ENCODE results near the gene NDUFA12.
"Not testable (repeated sequence)": the region's sequence is repeated elsewhere in the genome, so short reads cannot be mapped to it uniquely, and the experiment has no call there.

The NDUFA12 gene

DNA sequence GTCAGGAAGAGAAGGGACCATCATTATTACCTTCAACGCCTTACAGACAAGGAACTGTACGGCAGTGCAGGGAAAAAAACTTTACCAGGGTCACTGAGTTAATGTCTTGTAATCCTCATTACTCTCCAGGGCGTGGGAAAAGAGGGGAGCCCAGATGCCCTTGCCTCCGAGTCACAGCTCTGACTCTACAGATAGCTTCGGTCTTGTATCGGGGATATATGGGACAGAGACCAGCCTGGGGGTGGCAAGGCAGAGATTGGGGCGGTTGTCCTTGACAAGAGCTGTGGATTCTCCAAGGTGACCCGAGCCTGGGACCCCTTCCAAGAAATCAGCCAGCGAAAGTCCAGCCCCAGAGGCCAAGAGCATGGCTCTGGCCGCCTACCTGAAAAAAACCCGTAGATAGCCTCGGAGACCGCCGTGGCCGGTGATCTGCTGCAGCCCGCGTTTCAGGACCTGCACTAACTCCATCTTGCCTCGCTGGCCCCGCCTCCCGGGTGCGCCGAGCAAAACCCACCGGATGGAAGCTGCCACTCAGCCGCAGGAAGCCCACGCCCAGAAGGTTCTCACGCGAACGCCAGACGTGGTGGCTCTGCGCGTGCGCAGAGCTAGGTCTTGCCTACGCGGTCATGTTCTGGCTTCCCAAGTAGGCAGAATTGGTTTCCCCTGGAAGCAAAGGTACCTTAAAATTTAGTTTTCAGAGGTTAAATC, at the start of gene NDUFA12:
NDUFA12 (minus strand) TSS at position 485 of the 708 bp plus-strand sequence; CDS start at position 468, 17 bp downstream.
- peak; percentile 96 for DNase-seq

DNA sequence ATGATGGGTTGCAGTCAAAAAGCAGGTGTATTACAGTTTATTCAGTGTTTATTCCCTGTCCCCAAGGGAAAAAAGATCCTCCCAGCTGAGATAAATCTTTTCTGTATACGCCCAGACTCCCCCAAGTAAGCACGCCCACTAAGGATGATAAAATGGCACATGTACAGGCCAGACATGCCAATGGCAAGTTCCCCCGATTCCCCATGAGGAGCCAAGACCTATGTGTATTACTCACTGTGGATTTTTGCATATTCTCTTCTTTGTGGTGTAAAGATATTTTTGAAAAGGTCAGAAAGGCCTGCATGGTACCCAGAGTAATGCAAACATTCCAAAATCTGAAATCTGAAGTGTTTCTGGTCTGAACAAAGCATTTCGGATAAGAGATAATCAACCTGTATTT, 47.7 kb upstream of the NDUFA12 start:
- no peak for DNase-seq

DNA sequence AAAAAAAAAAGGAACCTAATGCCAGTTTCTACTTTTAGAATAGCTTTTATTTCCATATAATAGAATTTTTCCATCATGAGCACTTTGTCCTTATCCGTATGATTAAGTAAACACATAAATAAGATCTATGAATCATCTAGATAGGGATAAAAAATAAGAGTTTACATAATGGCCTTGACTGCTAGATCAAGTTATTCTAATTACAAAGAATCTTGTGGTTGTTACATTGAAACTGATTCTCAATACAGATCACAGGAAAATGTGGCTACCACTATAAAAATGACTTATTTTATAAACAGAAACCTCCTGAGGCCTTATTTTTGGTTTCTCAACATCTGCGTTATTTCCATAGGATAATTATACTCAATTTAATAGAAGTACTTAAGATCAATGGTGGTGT, 34.4 kb upstream of the NDUFA12 start:
- no peak for DNase-seq

DNA sequence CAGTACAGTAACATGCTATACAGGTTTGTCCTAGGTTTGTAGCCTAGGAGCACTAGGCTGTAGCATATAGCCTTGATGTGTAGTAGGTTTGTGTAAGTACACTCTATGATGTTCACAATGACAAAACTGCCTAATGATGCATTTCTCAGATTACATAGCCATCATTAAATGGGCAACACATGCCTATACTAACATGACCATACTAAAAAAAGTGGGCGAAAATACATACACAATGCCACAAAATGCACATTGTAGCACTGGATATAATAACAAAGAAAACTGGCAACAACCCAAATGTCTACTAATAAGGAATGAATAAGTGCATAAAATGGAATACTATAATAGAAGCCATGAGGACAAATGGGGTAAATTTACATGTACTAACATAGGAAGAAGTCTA, 31.3 kb upstream of the NDUFA12 start:
- no peak for DNase-seq

DNA sequence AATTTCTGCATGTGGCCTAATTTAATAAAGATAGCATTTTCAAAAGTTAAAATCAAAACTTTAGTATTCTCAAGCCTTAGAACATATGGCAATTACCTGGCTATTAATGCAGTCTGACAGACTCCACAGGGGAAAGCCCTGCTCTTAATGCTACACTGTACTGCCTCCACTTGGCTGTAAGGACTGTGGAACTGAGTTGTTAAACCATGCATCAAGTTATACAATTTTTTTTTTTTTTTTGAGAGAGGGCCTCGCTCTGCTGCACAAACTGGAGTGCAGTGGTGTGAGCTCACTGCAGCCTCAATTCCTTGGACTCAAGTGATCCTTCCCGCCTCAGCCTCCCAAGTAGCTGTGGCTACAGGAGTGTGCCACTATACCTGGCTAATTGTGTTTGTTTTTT, 19.0 kb upstream of the NDUFA12 start:
- no peak for DNase-seq

DNA sequence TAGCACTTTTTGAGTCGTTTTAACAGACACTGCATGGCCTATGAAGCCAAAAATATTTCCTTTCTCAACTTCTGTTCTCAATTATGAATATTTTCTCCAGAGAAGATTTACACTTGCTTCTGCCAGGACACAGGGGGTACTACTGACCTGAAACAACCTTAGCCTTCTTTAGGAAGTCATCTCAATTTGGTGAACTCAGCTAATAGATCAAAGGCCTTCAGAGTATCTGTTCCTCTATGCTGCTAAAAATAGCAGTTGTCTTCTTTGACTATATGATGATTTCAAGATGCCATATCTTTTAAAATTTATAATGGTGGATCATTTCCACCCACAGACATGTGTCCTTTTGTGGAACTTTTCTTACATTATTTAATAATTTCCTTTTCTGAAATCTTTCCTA, 14.0 kb upstream of the NDUFA12 start:
- DNase-seq, result no peak

DNA sequence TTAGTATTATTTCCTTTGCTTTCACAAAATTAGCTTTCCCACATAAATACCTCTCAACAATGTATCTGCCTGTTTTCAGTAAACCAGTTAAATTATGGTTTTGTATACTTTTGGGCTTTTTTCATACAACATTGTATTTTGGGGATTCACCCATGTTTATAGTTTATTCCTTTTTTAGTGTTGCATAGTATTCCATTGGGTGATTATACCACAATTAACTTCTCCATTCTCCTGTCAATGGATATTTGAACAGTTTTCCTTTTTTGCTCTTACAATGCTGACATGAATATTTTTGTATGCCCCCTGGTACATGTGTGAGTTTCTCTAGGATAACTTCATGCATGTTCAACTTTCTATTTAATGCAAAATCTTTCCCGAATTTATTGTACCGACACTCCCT, 12.6 kb upstream of the NDUFA12 start:
- DNase-seq, result no peak

DNA sequence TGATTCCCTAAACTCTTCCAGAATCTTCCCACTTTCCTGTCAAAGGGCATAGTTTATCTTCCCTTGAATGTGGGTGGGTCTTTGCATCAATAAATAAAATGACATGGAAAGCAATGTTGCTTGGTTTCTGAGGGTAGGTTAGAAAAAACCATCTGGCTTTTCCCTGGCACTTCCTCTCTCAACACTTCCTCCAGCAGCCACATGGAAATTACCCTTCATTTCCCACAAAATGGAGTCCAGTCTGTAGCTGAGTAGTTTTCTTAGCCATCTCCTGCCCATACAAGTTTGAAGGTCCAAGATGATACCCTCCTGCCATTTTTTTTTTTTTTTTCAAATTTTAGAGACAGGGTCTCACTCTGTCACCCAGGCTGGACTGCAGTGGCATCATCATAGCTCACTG, 11.1 kb upstream of the NDUFA12 start:
- DNase-seq, result no peak

DNA sequence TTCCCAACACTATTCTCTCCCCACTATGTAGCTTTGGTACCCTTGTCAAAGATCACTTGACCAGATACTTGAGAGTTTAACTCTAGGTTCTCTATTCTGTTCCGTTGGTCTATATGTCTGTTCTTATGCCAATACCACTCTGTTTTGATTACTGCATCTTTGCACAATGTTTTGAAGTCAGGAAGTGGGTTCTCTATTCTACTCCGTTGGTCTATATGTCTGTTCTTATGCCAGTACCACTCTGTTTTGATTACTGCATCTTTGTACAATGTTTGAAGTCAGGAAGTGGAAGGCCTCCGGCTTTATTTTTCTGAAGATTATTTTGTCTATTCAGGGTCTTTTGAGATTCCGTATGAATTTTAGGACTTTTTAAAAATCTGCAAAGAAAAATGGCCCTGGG, 2.7 kb upstream of the NDUFA12 start:
- DNase-seq, result no peak

DNA sequence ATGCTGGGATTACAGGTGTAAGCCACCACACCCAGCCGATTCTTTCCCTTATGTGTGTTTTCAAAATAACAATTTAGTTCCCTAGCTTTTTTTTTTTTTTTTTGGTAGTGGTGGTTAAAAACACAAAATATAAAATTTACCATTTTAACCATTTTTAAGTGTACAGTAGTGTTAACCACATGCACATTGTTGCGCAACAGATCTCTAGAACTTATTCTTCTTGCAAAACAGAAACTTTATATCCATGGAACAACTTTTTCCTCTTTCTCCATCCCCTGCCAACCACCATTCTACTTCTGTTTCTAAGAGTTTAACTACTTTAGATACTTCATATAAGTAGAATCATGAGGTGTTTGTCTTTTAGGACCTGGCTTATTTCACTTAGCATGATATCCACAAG, 1.1 kb upstream of the NDUFA12 start:
- no peak for DNase-seq

DNA sequence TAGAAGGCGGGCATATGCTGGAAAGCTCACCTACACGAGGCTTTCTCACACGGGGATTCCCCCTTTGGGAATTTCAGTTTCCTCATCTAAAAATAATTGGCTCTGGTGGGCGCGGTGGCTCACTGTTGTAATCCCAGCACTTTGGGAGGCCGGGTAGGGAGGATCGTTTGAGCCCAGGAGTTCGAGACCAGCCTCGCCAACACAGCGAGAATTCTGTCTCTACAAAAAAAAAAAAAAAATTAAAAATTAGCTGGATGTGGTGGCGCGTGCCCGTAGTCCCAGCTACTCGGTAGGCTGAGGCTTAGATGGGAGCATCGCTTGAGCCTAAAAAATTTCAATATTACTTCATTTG, 400 bp upstream of the NDUFA12 start:
- DNase-seq, result no peak

DNA sequence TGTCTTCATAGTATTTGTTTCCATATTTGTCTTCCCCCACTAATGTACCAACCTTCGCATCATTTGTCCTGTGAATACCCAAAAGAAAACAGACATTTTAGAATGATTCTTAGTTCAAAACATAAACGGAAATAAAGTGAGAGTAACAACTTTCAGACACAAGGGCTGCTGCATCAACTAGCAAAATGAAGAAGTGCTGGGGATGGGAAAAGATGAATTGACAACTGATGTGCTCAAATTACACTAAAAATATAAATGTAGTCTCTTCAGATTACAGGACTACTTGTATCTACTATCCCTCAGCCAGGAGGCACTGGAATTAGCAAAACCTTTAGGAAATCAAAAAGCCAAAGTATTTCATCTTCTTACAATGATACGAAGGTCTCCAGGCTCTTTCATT, 743 bp downstream of the NDUFA12 start:
- no peak for DNase-seq

DNA sequence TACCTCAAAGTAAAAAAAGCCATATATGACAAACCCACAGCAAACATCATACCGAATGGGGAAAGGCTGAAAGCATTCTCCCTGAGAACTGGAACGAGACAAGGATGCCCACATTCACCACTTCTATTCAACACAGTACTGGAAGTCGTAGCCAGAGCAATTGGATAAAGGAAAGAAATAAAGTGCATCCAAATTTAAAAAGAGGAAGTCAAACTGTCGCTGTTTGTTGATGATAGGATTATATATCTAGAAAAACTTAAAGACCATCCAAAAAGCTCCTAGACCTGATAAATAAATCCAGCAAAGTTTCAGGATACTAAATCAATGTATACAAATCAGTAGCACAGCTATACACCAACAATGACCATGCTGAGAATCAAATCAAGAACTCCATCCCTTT, 5.2 kb downstream of the NDUFA12 start:
- no peak for DNase-seq

DNA sequence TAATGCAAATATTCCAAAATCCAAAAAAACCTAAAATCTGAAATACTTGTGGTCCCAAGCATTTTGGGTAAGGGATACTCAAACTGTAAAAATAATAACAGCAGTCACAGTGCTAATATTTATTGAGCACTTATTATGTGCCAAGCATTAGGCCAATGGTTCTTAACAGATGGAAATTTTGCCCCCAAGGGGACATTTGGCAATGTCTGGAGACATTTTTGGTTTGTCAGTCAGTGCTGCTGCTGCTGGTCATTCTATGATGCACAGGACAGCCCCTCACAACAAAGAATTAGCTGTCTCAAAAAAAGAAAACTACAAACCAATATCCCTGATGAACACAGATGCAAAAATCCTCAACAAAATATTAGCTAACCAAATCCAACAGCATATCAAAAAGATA, 5.8 kb downstream of the NDUFA12 start:
- no peak for DNase-seq

DNA sequence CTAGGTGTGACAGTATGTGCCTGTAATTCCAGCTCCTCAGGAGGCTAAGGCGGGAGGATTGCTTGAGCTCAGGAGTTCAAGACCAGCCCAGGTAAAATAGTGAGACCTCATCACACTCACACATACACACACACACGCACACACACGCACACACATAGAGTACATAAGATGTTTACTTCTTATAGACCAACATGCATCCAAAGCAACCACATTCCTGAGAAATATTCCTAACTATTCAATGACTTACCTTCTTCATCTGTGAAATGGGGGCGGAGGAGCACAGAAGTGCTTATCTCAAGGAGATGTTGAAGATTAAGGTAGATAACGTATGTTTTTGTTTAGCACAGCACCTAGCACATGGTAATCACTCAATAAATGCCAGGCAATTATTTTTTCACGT, 6.4 kb downstream of the NDUFA12 start:
- no peak for DNase-seq

DNA sequence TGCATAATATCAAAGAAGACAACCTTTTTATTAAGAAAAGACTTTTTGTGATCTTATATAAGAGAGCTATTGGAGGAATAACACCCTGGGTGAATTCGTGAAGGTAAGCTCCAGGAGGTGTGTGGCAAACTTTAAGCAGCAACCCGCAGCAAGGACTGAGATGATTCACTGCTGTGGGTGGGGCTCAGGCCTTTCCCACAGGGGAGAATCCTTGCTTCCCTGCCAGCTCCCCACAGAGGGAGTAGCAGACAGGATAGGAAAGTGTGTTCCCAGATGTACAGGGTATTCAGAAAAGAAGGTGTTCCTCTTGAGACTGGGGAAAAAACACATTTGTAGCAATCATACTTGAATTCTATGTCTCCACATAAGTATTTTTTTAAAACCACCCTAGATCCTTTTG, 9.2 kb downstream of the NDUFA12 start:
- no peak for DNase-seq

DNA sequence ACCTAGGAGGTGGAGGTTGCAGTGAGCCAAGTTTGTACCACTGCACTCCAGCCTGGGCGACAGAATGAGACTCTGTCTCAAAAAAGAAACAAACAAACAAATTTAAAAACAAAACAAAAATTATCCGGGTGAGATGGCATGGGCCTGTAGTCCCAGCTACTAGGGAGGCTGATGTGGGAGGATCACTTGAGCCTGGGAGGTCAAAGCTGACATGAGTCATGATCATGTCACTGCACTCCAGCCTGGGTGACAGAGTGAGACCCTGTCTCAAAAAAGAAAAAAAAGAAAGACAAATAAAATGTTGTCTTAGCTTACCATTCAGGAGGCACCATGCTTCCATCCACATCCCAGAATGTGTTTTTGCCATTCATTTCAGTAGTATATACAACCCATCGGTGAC, 9.6 kb downstream of the NDUFA12 start:
- DNase-seq, result not testable (repeated sequence)

DNA sequence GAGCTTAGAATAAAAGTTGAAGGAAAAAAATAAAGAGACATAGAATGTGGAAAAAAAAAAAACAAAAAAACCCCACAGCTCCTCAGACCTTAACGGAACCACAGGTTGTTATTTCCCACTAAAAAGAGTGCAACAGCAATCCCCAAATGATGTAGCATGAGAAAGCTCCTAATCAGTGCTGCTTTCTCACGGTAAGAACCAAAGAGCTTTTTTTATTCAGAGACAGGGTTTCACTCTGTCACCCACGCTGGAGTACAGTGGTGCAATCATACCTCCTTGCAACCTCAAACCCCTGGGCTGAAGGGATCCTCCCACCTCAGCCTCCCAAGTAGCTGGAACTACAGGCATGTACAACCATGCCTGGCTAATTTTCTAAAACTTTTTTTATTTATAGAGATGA, 13.3 kb downstream of the NDUFA12 start:
- DNase-seq, result no peak

DNA sequence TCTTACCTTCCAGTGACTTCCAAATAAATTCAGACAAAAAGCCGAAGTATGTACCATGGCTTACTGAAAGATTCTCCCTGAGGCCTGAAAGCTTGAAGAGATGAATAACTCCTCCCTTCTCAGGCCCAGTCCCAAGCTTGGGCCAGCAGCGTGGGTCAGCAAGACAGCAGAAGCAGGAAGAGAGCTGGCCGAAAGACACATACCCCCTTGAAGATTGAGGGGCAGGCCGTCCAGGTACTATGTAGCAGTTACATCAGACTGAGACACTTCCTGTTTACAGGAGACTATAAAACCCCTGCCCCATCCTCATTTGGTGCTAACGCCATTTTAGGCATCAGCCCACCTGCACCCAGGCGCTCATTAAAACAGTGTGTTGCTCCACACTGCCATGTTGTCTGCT, 15.0 kb downstream of the NDUFA12 start:
- DNase-seq, result no peak

DNA sequence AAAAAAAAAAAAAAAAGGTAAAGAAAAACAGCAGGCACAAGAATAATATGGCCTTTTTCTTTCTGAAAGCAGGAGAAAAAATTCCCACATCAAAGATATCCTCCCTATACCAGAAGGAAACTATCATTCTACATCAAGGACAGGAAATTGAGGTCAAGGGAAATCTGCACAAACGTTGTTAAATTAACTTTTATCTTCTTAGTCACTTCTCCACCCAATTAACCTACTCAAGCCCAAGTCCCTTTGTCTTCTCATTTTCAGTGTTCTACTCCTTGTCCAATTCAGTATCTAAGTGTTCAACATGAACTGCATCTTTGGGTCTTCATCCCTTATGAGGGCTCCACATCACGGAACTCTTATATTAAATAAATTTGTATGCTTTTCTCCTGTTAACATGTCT, 15.7 kb downstream of the NDUFA12 start:
- no peak for DNase-seq

DNA sequence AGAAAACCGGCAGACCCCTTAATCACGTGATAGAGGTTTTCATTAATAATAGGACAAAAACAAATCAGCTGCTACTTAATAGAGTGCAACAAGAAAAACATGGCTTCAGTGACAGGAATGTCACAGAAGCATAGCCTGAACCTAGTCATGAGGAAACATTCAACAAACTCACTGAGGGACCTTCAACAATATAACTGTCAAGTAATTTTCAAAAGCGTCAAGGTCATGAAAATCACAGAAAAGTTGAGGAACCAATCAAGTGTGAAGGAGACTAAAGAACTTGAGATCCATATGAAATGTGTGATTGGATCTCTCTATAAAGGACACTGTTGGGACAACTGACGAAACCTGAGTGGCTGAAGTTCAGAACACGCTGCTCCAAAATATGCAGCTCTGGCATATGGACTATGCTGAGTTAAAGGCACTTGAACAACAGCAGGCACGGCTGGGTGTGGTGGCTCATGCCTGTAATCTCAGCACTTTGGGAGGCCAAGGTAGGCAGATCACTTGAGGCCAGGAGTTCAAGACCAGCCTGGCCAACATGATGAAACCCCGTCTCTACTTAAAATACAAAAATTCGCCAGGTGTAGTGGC, 16.3 kb downstream of the NDUFA12 start:
- no peak for DNase-seq

DNA sequence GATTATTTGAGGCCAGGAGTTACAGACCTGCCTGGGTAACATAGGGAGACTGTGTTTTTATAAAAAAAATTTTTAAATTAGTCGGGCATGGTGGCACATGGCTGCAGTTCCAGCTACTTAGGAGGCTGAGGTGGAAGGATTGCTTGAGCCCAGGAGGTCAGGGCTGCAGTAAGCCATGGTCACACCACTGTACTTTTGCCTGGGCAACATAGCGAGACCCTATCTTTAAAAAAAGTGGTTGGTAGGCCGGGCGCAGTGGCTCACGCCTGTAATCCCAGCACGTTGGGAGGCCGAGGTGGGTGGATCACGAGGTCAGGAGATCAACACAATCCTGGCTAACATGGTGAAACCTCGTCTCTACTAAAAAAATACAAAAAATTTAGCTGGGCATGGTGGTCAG, 18.4 kb downstream of the NDUFA12 start:
- not testable (repeated sequence) for DNase-seq

DNA sequence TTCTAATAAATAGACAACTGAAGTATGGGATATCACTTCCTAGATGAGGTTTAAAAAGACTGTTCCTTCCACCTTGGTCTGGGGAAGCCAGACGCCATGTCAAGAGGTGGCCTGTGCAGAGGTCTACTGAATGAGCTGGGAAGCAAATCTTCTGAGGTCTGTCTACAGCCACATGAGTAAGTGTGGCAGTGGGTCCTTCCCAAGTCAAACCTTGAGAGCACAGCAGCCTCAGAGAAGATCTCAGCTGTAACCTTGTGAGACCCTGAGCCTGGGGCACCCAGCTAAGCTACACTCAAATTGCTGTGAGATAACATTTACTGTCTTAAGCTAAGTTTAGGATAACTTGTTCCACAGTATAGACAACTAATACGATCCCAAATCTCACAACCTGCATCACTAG, 20.2 kb downstream of the NDUFA12 start:
- no peak for DNase-seq

DNA sequence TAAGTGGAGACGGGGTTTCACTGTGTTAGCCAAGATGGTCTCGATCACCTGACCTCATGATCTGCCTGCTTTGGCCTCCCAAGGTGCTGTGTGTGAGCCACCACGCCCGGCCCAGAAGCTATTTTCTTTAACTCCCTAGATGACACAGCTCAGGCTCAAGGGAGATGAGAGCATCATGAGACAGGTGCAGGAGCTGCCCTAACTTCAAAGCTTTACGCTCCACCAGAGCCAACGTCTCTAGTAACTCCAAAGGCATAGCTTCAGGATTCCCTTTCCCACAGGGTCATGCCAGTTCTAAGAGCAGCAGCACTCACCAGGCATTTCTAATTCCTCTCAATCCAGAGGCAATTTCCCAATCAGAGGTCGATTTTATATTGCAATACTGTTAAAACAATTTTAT, 21.0 kb downstream of the NDUFA12 start:
- no peak for DNase-seq

DNA sequence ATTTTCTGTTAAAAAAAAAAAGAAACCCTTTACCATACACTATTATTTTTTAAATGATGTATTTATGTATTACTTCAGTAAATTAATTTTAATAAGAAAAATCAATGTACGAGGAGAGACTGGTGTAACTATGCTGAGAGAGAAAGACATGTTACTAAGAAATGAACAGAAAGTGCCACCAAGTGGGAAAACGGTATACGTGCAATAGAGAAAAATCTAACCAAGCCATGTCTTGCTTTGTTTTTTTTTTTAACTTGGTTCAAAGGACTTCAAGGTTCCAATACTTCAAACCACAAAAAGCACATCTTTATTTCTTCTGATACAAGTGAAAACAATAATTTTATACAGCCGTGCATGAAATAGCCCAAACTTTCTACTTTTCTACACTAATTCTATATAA, 22.9 kb downstream of the NDUFA12 start:
- DNase-seq, result no peak
